Keratinocyte (primary cell): ENCODE data around the gene ACTA2. TPM values are rescaled to one million over a fixed set of nuclear protein-coding genes. Genes with fewer than 3 reads are reported as not detected.
A peak's percentile ranks its signal among the peaks of the same experiment; 100 is the strongest.

Experiments
- DNase-seq: peaks from one replicate; pipeline ENCODE4 v3.0.0-alpha.2; 2011; ENCODE audit warnings: low read depth, missing footprints, low spot score
- FAIRE-seq: peaks from 2 replicates; lab custom pipeline; 2011; peaks lifted over from hg19 to GRCh38; lab: Jason Lieb, UNC
- H2AFZ ChIP-seq: 2 replicates; pipeline ENCODE4 v1.6.0; 2012; ENCODE audit warnings: low read length, control low read depth, inconsistent platforms; ENCODE audit not compliant: control insufficient read depth
- H3K27ac ChIP-seq: 2 replicates; pipeline ENCODE4 v1.5.1; 2011; ENCODE audit warnings: low read length; ENCODE audit not compliant: control insufficient read depth, insufficient read depth
- H3K27me3 ChIP-seq: 3 replicates; pipeline ENCODE4 v1.6.0; 2011; ENCODE audit warnings: low read length; ENCODE audit not compliant: control insufficient read depth, insufficient read depth; ENCODE audit errors: extremely low read depth
- H3K36me3 ChIP-seq, 2 experiments: 2 replicates in 1 of 2; 3 replicates in 1 of 2; pipeline ENCODE4 v1.5.1; 2011; ENCODE audit warnings: low read length in 2 of 2, mild to moderate bottlenecking in 1 of 2; ENCODE audit not compliant: control insufficient read depth in 2 of 2, insufficient read depth in 2 of 2; ENCODE audit errors: extremely low read depth in 1 of 2
- H3K4me1 ChIP-seq: 3 replicates; pipeline ENCODE4 v1.5.1; 2011; ENCODE audit warnings: low read length; ENCODE audit not compliant: control insufficient read depth, insufficient read depth; ENCODE audit errors: extremely low read depth
- H3K4me2 ChIP-seq: 3 replicates; pipeline ENCODE4 v1.6.0; 2011; ENCODE audit warnings: low read depth, low read length; ENCODE audit not compliant: control insufficient read depth, insufficient read depth; ENCODE audit errors: extremely low read depth
- H3K4me3 ChIP-seq, 3 experiments: fragments of 200-600 bp in 1 of 3; sonication (generic) in 1 of 3; 2 replicates in 2 of 3; 3 replicates in 1 of 3; pipeline ENCODE4 v1.5.1; 2011 to 2016; ENCODE audit warnings: low read length in 3 of 3, mild to moderate bottlenecking in 3 of 3, control low read depth in 2 of 3, inconsistent platforms in 1 of 3, low read depth in 1 of 3, mixed read lengths in 1 of 3, mixed run types in 1 of 3, moderate library complexity in 1 of 3; ENCODE audit not compliant: control insufficient read depth in 2 of 3, insufficient read depth in 2 of 3; ENCODE audit errors: extremely low read depth in 1 of 3
- H3K79me2 ChIP-seq: 2 replicates; pipeline ENCODE4 v1.6.0; 2012; ENCODE audit warnings: low read length; ENCODE audit not compliant: control insufficient read depth, insufficient read depth
- H3K9ac ChIP-seq: 3 replicates; pipeline ENCODE4 v1.6.0; 2011; ENCODE audit warnings: low read length; ENCODE audit not compliant: control insufficient read depth, insufficient read depth; ENCODE audit errors: extremely low read depth
- H3K9me1 ChIP-seq: 3 replicates; pipeline ENCODE4 v1.6.0; 2011; ENCODE audit warnings: low read length; ENCODE audit not compliant: control insufficient read depth, insufficient read depth; ENCODE audit errors: extremely low read depth
- H3K9me3 ChIP-seq: 2 replicates; pipeline ENCODE4 v1.5.1; 2012; ENCODE audit warnings: low read depth, low read length; ENCODE audit not compliant: control insufficient read depth
- H4K20me1 ChIP-seq: 3 replicates; pipeline ENCODE4 v1.6.0; 2011; ENCODE audit warnings: low read length; ENCODE audit not compliant: control insufficient read depth, insufficient read depth; ENCODE audit errors: extremely low read depth
- CTCF ChIP-seq, 3 experiments: IDR thresholded peaks in 1 of 3; conservative IDR thresholded peaks in 1 of 3; optimal IDR thresholded peaks in 1 of 3; 2 replicates in 2 of 3; 3 replicates in 1 of 3; pipeline versions ENCODE3 to v1.5.1; 2011; ENCODE audit warnings: low read length in 3 of 3, mild to moderate bottlenecking in 3 of 3, moderate library complexity in 2 of 3, control low read depth in 1 of 3, inconsistent platforms in 1 of 3; ENCODE audit not compliant: insufficient read depth in 2 of 3; ENCODE audit errors: extremely low read depth in 1 of 3
- EZH2 ChIP-seq: IDR thresholded peaks from one replicate; pipeline ENCODE4 v1.6.1; 2012; ENCODE audit warnings: inconsistent platforms, mild to moderate bottlenecking, low read length, moderate library complexity
- dilution Hi-C: fragments of 300-500 bp; cut with MboI; formaldehyde crosslinking; loops from one replicate; pipeline ENCODE4 v1.7.0; 2020; ENCODE audit warnings: low sequenced_read_pairs; ENCODE audit not compliant: extremely low pct_ligation_motif_present
- polyA plus RNA-seq, 5 experiments: library from polyadenylated mRNA; depleted of rRNA in 3 of 5; stranded (reverse) in 3 of 5; stranded (forward) in 1 of 5; unstranded in 1 of 5; fragments of >200 nt; gene quantifications; 1 replicate in 1 of 5; 2 replicates in 3 of 5; 3 replicates in 1 of 5; pipeline versions ENCODE4 v1.2.1 to v1.2.3, GENCODE V29; 2011 to 2012; ENCODE audit warnings: missing spikeins in 2 of 5, low read depth in 1 of 5, low replicate concordance in 1 of 5

The ACTA2 gene
- polyA plus RNA-seq, 1 donor (not counting 4 experiments of a cell fraction or from before 2014, with no cell fraction given), result 3.7 TPM

GRCh38 chr10:88989423-88989822 is 36.9 kb upstream of the ACTA2 start:
- Histone ChIP-seq H2AFZ (no peak overlapping the region), H3K9ac (no peak overlapping the region)
- TF ChIP-seq EZH2, result no peak

GRCh38 chr10:88987840-88988239 is 35.3 kb upstream of the ACTA2 start:
- Histone ChIP-seq H3K9me3 (no peaks in the 10 kb centered on the region), H2AFZ (no peak overlapping the region), H3K36me3 (no peaks in the 10 kb centered on the region), H4K20me1 (no peaks in the 10 kb centered on the region), H3K27ac (no peak overlapping the region), H3K9ac (no peak overlapping the region), H3K79me2 (peaks cover 15% of the 10 kb centered on the region), H3K4me2 (no peak overlapping the region), H3K27me3 (no peaks in the 10 kb centered on the region), H3K9me1 (no peaks in the 10 kb centered on the region), H3K4me1 (peaks cover 14% of the 10 kb centered on the region), H3K4me3 (no peak overlapping the region)
- no peak for FAIRE-seq
- dilution Hi-C loops, result no loop called here
- TF ChIP-seq EZH2, result no peak
- no peak for TF ChIP-seq CTCF (optimal IDR thresholded peaks at IDR 0.05 in 1 of 3, IDR thresholded peaks at IDR 0.05 in 1 of 3, conservative IDR thresholded peaks at IDR 0.05 in 1 of 3; ENCODE audit: extremely low read depth in 1 of 3, insufficient read depth in 2 of 3, low read length in 3 of 3)
- DNase-seq, result no peak

More at GRCh38 chr10:88989423-88989822, 36.9 kb upstream of the ACTA2 start:
- no peaks in the 10 kb centered on the region for H4K20me1 ChIP-seq
- no peak for FAIRE-seq
- H3K4me1 ChIP-seq, result peaks cover 29% of the 10 kb centered on the region
- peaks cover 27% of the 10 kb centered on the region for H3K79me2 ChIP-seq
- dilution Hi-C loops, result no loop called here
- H3K27me3 ChIP-seq, result no peaks in the 10 kb centered on the region
- no peaks in the 10 kb centered on the region for H3K36me3 ChIP-seq
- H3K4me2 ChIP-seq, result peak overlapping the region; percentile 98
- H3K4me3 ChIP-seq, result peak overlapping the region in 1 of 3 experiments; percentile 89
- peak overlapping the region; percentile 98 for H3K27ac ChIP-seq
- no peaks in the 10 kb centered on the region for H3K9me3 ChIP-seq
- DNase-seq, result no peak
- H3K9me1 ChIP-seq, result no peaks in the 10 kb centered on the region

GRCh38 chr10:88987243-88987725 is 34.7 kb upstream of the ACTA2 start:
- Histone ChIP-seq H3K9ac (no peak overlapping the region), H3K27me3 (no peaks in the 10 kb centered on the region), H3K27ac (no peak overlapping the region), H2AFZ (no peak overlapping the region), H3K4me3 (no peak overlapping the region), H4K20me1 (no peaks in the 10 kb centered on the region), H3K79me2 (peaks cover 10% of the 10 kb centered on the region), H3K4me2 (no peak overlapping the region), H3K9me1 (no peaks in the 10 kb centered on the region), H3K9me3 (no peaks in the 10 kb centered on the region), H3K36me3 (no peaks in the 10 kb centered on the region), H3K4me1 (peaks cover 12% of the 10 kb centered on the region)
- FAIRE-seq (no peak), DNase-seq (no peak)
- dilution Hi-C loops, result no loop called here
- TF ChIP-seq CTCF (optimal IDR thresholded peaks at IDR 0.05 in 1 of 3, IDR thresholded peaks at IDR 0.05 in 1 of 3, conservative IDR thresholded peaks at IDR 0.05 in 1 of 3; ENCODE audit: extremely low read depth in 1 of 3, insufficient read depth in 2 of 3, low read length in 3 of 3) (no peak), EZH2 (no peak)
